WTC11 (cell line): ENCODE data around the gene IFT88.

ENCODE experiments used
- CTCF ChIP-seq: fragments of 200-600 bp; IDR thresholded peaks from 2 replicates; pipeline ENCODE4 v1.8.0; 2022; ENCODE audit warnings: antibody characterized with exemption
- FOXJ3 ChIP-seq: sonication (generic); formaldehyde crosslinking; IDR thresholded peaks from 2 replicates; pipeline ENCODE4 v1.9.0; 2021; ENCODE audit warnings: missing genetic modification reagents, mild to moderate bottlenecking, borderline replicate concordance
- STAT6 ChIP-seq: sonication (generic); formaldehyde crosslinking; conservative IDR thresholded peaks from 2 replicates; pipeline ENCODE4 v1.8.1; 2023; ENCODE audit warnings: mild to moderate bottlenecking, low read depth, missing genetic modification reagents, moderate library complexity

- TF ChIP-seq FOXJ3 (CRISPR knock-in tag) (no peak), CTCF (no peak), STAT6 (CRISPR knock-in tag) (no peak)
These were observed 16.9 kb downstream of the IFT88 start for GRCh38 chr13:20583803-20584293.
